GM23248 (cell line): ENCODE data around the gene CNIH2. TPM values are rescaled to one million over a fixed set of nuclear protein-coding genes. Genes with fewer than 3 reads are reported as not detected.

ENCODE experiments used
- DNase-seq: peaks from one replicate; pipeline ENCODE4 v3.0.0-alpha.2; 2015
- H2AFZ ChIP-seq: fragments of 200-600 bp; sonication (generic); 2 replicates; pipeline ENCODE4 v1.6.1; 2016; ENCODE audit warnings: antibody characterized with exemption
- H3F3A ChIP-seq: fragments of 200-600 bp; sonication (generic); 2 replicates; pipeline ENCODE4 v1.6.1; 2016; ENCODE audit warnings: mild to moderate bottlenecking, antibody characterized with exemption, mixed run types; ENCODE audit not compliant: insufficient read depth
- H3K27ac ChIP-seq: fragments of 200-600 bp; sonication (generic); 2 replicates; pipeline ENCODE4 v1.5.1; 2016; ENCODE audit warnings: mild to moderate bottlenecking
- H3K27me3 ChIP-seq: fragments of 200-600 bp; sonication (generic); replicated peaks from 2 replicates; pipeline ENCODE4 v1.6.1; 2016; ENCODE audit warnings: mild to moderate bottlenecking; ENCODE audit not compliant: insufficient read depth
- H3K36me3 ChIP-seq: fragments of 200-600 bp; sonication (generic); 2 replicates; pipeline ENCODE4 v1.6.1; 2016; ENCODE audit warnings: low read depth, mild to moderate bottlenecking
- H3K4me1 ChIP-seq: fragments of 200-600 bp; sonication (generic); 2 replicates; pipeline ENCODE4 v1.6.1; 2016; ENCODE audit warnings: mild to moderate bottlenecking; ENCODE audit not compliant: insufficient read depth
- H3K4me2 ChIP-seq: fragments of 200-600 bp; sonication (generic); one replicate; pipeline ENCODE4 v1.6.1; 2016; ENCODE audit warnings: mild to moderate bottlenecking; ENCODE audit not compliant: unreplicated experiment
- H3K4me3 ChIP-seq: fragments of 200-600 bp; sonication (generic); 2 replicates; pipeline ENCODE4 v1.5.1; 2016; ENCODE audit warnings: mild to moderate bottlenecking
- H3K79me2 ChIP-seq: fragments of 200-600 bp; sonication (generic); 2 replicates; pipeline ENCODE4 v1.6.1; 2016; ENCODE audit warnings: mild to moderate bottlenecking; ENCODE audit not compliant: insufficient read depth
- H3K9ac ChIP-seq: fragments of 200-600 bp; sonication (generic); 2 replicates; pipeline ENCODE4 v1.6.1; 2016; ENCODE audit warnings: mild to moderate bottlenecking
- H3K9me2 ChIP-seq: fragments of 200-600 bp; sonication (generic); 2 replicates; pipeline ENCODE4 v1.6.1; 2016; ENCODE audit warnings: mixed run types, mild to moderate bottlenecking, moderate library complexity; ENCODE audit not compliant: insufficient read depth
- H3K9me3 ChIP-seq: fragments of 200-600 bp; sonication (generic); one replicate; pipeline ENCODE4 v1.6.1; 2017; ENCODE audit warnings: low read depth
- H4K20me1 ChIP-seq: fragments of 200-600 bp; sonication (generic); 2 replicates; pipeline ENCODE4 v1.6.0; 2016; ENCODE audit not compliant: insufficient read depth
- EZH2 ChIP-seq: fragments of 200-600 bp; sonication (generic); IDR thresholded peaks from 2 replicates; pipeline ENCODE4 v1.6.1; 2018; ENCODE audit warnings: antibody characterized with exemption, mild to moderate bottlenecking; ENCODE audit not compliant: insufficient read depth, poor library complexity, severe bottlenecking
- EZH2phosphoT487 ChIP-seq: fragments of 200-600 bp; sonication (generic); IDR thresholded peaks from 2 replicates; pipeline ENCODE4 v1.6.1; 2018; ENCODE audit warnings: antibody characterized with exemption, moderate library complexity, mild to moderate bottlenecking, low read depth; ENCODE audit not compliant: insufficient read depth
- WGBS, 2 experiments: methylation state at CpG; one replicate each; pipeline ENCODE4 v1.1.6; 2015 to 2017; ENCODE audit warnings: low lambda C conversion rate in 2 of 2, low coverage in 1 of 2; ENCODE audit errors: missing lambda C conversion rate in 2 of 2; 5-methylcytosine and 5-hydroxymethylcytosine counted together
- in situ Hi-C: fragments of 300-500 bp; cut with MboI; formaldehyde crosslinking; loops from 2 replicates; pipeline ENCODE4 v1.15.0; 2020
- polyA plus RNA-seq: library from polyadenylated mRNA; unstranded; fragments of >200 nt; fragmentation: Nextera tagmentation; extraction: Ambion mirVana; gene quantifications from 2 replicates; pipeline ENCODE4 v1.2.1, GENCODE V29; 2016
- total RNA-seq: library from RNA; depleted of rRNA; stranded (reverse); fragments of >200 nt; shearing (Covaris generic); gene quantifications from 2 replicates; pipeline ENCODE4 v1.2.3, GENCODE V29; 2014

The CNIH2 gene
- total and polyA plus RNA-seq, 2 experiments from 2014 or later = 0.50 to 1.4 TPM

GRCh38 chr11:66294626-66295620, 16.9 kb downstream of the CNIH2 start:
- Histone ChIP-seq H3K9ac (no peak overlapping the region), H2AFZ (no peak overlapping the region), H3K79me2 (no peaks in the 10 kb centered on the region), H3K4me3 (no peak overlapping the region), H4K20me1 (no peaks in the 10 kb centered on the region), H3K4me2 (no peak overlapping the region), H3K9me2 (no peaks in the 10 kb centered on the region), H3K27me3 (peaks cover 11% of the 10 kb centered on the region), H3K27ac (no peak overlapping the region), H3K9me3 (no peaks in the 10 kb centered on the region), H3F3A (0 out of 2 replicates have a peak, but pooled peaks cover 10% of the 10 kb centered on the region), H3K4me1 (no peaks in the 10 kb centered on the region), H3K36me3 (no peaks in the 10 kb centered on the region)
- DNase-seq = no peak
- 78 to 80% methylated on average over 91 to 116 of the region's 123 CpGs for WGBS, 2 experiments
- TF ChIP-seq EZH2 (no peak), EZH2phosphoT487 (no peak)
- in situ Hi-C loops = no loop called here

- no peak for TF ChIP-seq EZH2
- no peak for TF ChIP-seq EZH2phosphoT487
- Histone ChIP-seq H3K36me3 (no peaks in the 10 kb centered on the region), H3K9me3 (no peaks in the 10 kb centered on the region), H4K20me1 (no peaks in the 10 kb centered on the region), H3K27ac (no peak overlapping the region), H3K4me1 (no peaks in the 10 kb centered on the region), H2AFZ (no peak overlapping the region), H3K9ac (no peak overlapping the region), H3K27me3 (peaks cover under 1% of the 10 kb centered on the region), H3K4me3 (no peak overlapping the region), H3K4me2 (no peak overlapping the region), H3K9me2 (no peaks in the 10 kb centered on the region), H3K79me2 (no peaks in the 10 kb centered on the region), H3F3A (no peaks in the 10 kb centered on the region)
- DNase-seq = no peak
- WGBS, 2 experiments = 49 to 55% methylated on average over 8 of the region's 8 CpGs
- in situ Hi-C loops = no loop called here
These were observed 19.6 kb downstream of the CNIH2 start for GRCh38 chr11:66297610-66298009.

- Histone ChIP-seq H3K4me1 (no peaks in the 10 kb centered on the region), H3K9me3 (no peaks in the 10 kb centered on the region), H3K36me3 (no peaks in the 10 kb centered on the region), H3K4me3 (no peak overlapping the region), H4K20me1 (no peaks in the 10 kb centered on the region), H3K27ac (no peak overlapping the region), H2AFZ (no peak overlapping the region), H3K4me2 (no peak overlapping the region), H3K9ac (no peak overlapping the region), H3K27me3 (no peaks in the 10 kb centered on the region), H3F3A (no peaks in the 10 kb centered on the region), H3K79me2 (no peaks in the 10 kb centered on the region), H3K9me2 (no peaks in the 10 kb centered on the region)
- in situ Hi-C loops = no loop called here
- no peak for TF ChIP-seq EZH2phosphoT487
- TF ChIP-seq EZH2 = no peak
- DNase-seq = no peak
- 76 to 84% methylated on average over 3 of the region's 3 CpGs for WGBS, 2 experiments
These were observed 21.2 kb downstream of the CNIH2 start for GRCh38 chr11:66299186-66299585.

GRCh38 chr11:66302656-66303055, 24.7 kb downstream of the CNIH2 start:
- WGBS, 2 experiments = 69 to 70% methylated on average over 10 to 12 of the region's 12 CpGs
- Histone ChIP-seq H4K20me1 (no peaks in the 10 kb centered on the region), H3K9me2 (no peaks in the 10 kb centered on the region), H2AFZ (no peak overlapping the region), H3K36me3 (no peaks in the 10 kb centered on the region), H3K9me3 (no peaks in the 10 kb centered on the region), H3K4me1 (no peaks in the 10 kb centered on the region), H3K27me3 (no peaks in the 10 kb centered on the region), H3K79me2 (no peaks in the 10 kb centered on the region), H3F3A (no peaks in the 10 kb centered on the region), H3K4me2 (no peak overlapping the region), H3K4me3 (no peak overlapping the region), H3K9ac (no peak overlapping the region), H3K27ac (no peak overlapping the region)
- no peak for DNase-seq
- TF ChIP-seq EZH2phosphoT487 (no peak), EZH2 (no peak)
- in situ Hi-C loops = loop anchor here (10.0 kb wide), 1 partner anchor 82 kb away; no protein-coding TSS in a partner anchor
